DMS 273 treated with DMSO at 0.1 percent for 48 hours (cell line): ENCODE data around the gene PARP8.

Experiments
- DNase-seq: peaks from one replicate; lab custom pipeline; 2025; lab: John Stamatoyannopoulos, UW

The PARP8 gene

GRCh38 chr5:50853151-50853550 lies 186.7 kb downstream of the PARP8 start:
- DNase-seq: no peak

GRCh38 chr5:50854082-50854481 lies 187.6 kb downstream of the PARP8 start:
- DNase-seq: no peak

DNA sequence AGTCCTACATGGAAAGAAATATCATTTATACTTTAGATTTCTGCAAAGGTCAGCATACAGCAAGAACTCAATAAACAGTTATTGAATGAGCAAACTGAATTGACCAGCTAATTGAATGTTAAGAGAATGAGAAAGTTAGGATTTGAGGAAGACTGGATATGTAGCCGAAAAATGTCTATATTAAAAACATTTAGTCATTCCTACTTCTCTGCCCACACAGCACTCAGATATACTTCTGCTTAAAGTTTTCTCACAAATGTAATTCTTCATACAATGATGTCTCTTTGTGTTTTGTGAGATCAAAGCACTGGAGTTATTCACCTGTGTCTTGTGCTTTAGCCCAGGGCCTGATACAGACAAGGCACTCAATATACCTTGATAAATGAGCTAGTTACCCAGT lies 188.6 kb downstream of the PARP8 start:
- DNase-seq: no peak

DNA sequence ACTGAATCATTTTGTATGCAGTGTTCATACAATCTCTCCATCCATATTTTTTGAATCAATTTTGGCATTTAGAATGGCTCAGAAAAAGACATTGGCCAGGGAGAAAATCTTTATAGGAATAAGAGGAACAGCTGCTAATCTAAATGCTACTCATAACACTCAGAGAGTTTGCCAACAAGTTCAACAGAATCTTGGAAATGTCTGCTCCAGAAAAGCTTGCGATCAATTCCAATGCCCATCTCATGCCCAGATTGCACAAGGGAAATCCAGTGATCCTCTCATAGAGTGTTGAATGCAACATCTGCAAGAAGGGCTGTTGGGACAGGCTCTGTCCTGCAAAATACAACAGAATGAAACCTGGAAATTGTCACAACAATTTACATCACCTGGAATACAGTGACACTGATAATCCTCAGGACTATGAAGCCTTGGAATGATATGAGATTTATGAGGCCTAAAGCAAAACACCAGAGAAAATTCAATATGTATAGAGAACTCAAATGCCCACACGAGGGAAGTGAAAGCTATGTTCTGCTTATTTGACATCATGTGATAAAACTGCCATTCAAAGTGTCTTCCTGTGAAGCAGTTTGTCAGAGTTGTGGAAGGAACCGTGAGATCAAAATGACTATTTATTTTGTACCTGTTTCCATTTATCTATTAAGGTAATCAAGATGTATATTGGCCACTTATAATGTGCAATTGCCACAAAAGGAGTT lies 190.1 kb downstream of the PARP8 start:
- DNase-seq: no peak

- no peak for DNase-seq
Measured at GRCh38 chr5:50863534-50864170, 197.2 kb downstream of the PARP8 start.

DNA sequence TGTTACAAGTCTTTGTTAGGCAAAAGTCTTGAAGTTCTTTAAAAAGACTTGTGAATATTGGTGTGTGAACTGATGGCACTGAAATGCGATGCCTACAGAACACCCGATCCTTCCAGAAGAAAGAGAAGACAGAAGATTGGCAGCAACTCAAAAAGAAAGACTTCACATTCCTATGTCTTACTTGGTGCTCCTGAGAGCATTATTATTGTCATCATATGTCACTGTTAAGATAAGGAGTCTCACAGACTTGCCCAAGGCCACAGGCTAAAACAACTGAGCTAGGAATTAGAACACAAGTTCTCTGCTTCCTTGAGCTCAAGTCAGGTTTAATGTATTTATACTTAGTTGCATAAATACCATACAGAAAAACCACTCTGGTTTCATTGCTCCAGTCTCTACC lies 198.0 kb downstream of the PARP8 start:
- DNase-seq: no peak

- no peak for DNase-seq
Measured at GRCh38 chr5:50866415-50866814, 200.0 kb downstream of the PARP8 start.

DNA sequence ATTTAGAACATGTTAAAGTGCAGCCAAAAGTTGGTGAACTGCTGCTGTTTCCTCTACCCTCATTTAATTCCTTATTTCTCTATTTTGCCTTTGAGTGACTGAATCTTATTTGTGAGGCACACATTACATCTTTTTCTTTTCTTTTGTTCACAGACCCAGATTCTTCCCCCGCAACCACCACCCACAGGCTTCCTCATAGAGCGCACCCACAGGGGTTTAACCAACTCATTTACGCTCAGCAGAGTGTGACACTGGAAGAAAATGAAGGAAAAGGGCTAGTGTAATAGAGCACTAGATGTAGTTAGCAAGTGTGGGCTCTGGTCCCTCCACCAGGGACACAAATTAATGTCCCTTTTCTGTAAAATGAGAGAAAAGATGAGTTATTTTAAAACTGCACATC lies 200.7 kb downstream of the PARP8 start:
- DNase-seq: no peak

DNA sequence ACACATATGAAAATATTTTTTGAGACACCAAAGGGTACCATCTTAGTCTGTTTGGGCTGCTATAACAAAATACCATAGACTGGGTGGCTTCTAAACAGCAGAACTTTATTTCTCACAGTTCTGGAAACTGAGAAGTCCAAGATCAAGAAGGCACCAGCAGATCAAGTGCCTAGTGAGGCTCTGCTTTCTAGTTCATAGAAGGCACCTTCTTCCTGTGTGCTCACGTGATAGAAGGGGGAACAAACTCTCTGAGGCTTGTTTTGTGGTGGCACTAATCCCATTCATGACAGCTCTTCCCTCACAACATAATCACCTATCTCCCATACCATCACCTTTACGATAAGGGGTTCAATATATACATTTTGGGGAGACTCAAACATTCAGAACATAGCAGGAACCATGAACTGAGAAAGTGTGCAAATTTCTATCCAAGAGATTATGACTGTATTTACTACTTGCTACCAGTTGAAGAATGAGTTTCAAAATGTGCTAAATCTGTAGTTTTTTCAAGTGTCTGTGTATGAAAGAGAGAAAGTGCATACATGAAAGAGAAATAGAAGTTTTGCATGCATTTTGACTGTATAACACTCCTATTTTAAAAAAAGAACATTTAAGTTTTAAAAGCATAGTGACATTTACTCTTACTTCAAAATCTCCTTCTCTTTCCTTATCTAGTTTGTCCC lies 207.3 kb downstream of the PARP8 start:
- no peak for DNase-seq

DNA sequence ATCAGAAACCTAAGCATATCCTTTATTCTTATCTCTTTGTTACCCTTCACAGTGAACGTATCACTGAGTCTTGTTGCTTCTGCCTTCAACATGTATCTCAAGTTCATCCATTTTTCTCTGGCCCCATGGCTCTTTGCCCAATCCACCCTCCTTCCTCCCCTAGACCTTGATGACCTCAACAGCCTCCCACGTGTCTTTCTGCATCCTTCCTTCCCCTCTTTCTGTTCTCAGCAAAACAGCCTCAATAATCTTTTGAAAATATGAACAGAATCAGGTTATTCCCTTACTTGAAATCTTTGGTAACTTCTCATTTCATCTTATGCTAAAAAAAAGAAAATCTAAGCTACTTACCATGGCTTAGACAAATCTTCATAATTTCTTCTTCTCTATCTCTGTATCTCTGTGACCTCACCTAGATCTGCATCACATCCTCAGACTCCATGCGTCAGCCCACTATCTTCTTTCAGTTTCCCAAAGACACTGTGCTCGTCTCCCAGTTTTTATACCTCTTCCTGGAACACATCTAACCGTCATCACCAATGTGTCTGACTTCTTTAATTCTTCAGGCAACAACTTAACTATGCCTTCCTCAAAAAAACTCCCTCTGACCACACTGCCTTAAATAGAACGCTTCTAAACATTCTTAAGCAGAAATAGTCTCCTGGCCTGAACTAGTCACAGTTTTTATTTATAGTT lies 208.0 kb downstream of the PARP8 start:
- no peak for DNase-seq

DNA sequence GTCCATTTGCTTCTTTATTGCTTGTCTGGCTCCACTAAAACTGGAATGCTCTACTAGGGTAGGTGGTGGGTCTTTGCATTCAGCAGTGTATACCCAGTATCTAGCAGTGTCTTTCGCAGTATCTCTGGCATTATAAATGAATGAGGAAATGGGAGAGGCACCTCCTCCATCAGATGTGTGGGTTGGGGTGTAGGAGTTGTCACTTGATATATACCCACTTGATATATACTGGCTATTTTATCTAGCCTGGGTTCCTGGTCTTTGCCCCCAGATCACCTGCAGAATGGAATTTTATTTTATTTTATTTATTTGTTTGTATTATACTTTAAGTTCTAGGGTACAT lies 208.5 kb downstream of the PARP8 start:
- no peak for DNase-seq

DNA sequence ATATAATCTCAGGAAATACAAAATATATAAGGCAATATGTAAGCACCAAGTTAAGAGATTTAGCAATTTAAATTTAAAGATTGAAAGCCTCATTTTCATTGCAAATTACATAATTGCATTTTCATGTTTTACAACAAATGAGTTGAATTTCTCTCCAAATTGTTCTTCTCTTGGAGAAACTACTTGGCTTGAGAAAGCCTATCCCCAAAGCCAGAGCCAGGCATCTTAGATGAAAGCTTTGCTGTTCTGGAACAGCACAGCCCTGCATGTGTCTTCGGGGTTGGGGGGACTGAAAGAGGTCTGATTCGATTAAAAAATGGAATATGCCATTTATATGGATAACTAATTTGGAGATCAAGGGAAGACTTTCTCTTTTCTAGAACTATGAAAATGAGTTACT lies 212.0 kb downstream of the PARP8 start:
- no peak for DNase-seq

DNA sequence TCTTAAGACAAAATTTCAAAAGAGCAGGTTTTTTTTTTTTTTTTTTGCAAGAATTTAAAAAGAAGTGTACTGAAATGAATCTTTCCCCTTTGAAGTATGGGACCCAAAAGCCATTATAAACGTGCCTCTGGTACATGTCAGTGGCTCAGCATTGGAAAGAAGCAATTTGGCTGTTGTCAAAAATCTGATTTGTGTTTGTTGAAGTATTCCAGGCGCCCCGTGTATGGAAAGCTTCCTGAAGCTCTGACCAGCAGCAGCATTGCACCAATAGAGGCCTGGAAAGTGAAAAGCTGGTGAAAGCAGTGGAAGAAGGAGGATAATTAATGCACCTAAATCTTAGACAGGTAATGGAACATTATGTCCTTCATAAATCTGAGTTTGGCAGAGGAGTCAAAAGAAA lies 215.0 kb downstream of the PARP8 start:
- no peak for DNase-seq

DNA sequence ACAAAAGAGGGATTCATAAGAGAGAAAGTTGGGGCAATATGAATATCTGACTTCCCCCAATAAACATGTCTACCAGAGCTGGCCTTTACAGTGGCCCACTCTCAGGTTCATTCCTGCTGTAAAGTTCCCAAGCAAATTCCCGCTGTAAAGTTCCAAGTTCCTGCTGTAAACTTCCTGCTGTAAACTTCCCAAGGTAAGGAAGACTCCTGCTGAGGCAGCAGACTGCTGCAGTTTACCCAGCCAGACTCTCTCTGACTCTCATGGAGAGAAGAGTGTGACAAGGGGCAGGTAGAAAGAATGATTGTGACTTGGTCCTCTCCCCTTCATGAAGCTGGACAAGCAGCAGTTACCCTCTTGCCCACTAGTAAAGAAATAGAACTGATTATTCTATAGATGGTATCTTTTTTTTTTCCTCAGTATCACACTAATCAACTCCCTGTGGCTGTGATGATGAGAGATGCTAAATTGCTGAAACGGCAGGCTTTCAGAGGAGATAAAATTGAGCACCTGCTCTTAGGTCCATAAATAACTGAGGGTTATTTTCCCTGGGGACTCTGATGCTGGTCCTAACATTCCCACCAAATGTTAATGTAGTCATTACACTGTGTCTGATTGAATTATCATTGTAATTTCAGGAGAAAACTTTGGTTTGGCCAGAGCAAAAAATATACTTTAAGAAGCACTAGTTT lies 220.4 kb downstream of the PARP8 start:
- DNase-seq: no peak

GRCh38 chr5:50887889-50888633 lies 221.6 kb downstream of the PARP8 start:
- no peak for DNase-seq

DNA sequence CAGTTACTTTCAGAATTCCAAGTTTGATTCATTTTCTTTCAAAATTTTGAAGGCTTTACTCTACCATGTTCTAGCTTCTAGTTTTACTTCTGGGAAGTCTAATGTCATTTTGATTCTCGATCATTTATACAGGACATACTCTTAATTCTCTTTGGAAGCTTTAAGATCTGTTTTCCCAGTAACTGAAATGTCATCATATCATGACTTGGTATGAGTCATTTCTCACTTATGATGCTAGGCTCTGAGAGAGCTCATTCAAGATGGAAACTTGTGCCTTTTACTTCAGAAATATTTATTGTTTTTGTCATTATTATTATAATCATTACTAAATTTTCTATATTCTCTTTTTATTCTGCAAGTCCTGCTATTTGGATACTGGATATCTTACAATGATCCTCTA lies 222.3 kb downstream of the PARP8 start:
- DNase-seq: no peak

DNA sequence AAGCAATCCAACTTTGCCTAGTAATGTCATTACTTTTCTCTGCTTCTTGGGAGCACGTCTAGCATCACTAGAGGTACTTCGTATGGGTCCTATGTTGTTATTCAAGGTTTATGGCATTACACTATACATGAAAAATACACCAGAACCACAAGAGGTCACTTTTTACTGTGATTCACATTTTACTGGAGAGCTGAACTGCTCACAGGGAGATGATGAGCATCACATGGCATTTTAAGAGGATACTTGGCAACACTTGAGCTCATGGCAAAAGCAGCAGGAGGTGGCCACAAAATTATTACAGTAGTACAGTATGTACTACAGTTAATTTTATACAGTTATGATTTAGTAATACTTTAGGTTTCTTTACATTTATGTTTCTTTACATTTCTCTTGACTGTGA lies 223.4 kb downstream of the PARP8 start:
- DNase-seq: no peak
